H1 (cell line): ENCODE results near the gene PBX3.

Experiments used
- CHD2 ChIP-seq: IDR thresholded peaks from 2 replicates; pipeline ENCODE4 v1.6.1; 2012; ENCODE audit warnings: low read length, improper control_type of control experiment
- CTCF ChIP-seq, 3 experiments: IDR thresholded peaks; 1 replicate in 2 of 3; 2 replicates in 1 of 3; pipeline versions ENCODE4 v1.5.1 to v1.6.1; 2011; ENCODE audit warnings: low read length in 3 of 3, mild to moderate bottlenecking in 3 of 3, inconsistent platforms in 2 of 3, low read depth in 1 of 3, moderate library complexity in 1 of 3; ENCODE audit not compliant: insufficient read depth in 1 of 3; ENCODE audit errors: control extremely low read depth in 1 of 3
- EZH2 ChIP-seq: fragments of 200-600 bp; sonication (generic); IDR thresholded peaks from 2 replicates; pipeline ENCODE4 v1.7.1; 2012; ENCODE audit warnings: low read depth, mild to moderate bottlenecking, moderate library complexity, low read length, inconsistent platforms; ENCODE audit not compliant: severe bottlenecking
- GABPA ChIP-seq: IDR thresholded peaks from 2 replicates; pipeline ENCODE4 v1.6.1; 2011; ENCODE audit warnings: mild to moderate bottlenecking, low read length, moderate library complexity, borderline replicate concordance; ENCODE audit not compliant: insufficient read depth
- HDAC2 ChIP-seq, 2 experiments: fragments of 300-600 bp in 1 of 2; sonication (generic) in 1 of 2; IDR thresholded peaks; 2 replicates each; pipeline ENCODE4 v1.6.1; 2011 to 2012; ENCODE audit warnings: low read depth in 2 of 2, low read length in 2 of 2, mild to moderate bottlenecking in 2 of 2, moderate library complexity in 2 of 2, borderline replicate concordance in 1 of 2, inconsistent platforms in 1 of 2
- JUN ChIP-seq: IDR thresholded peaks from 2 replicates; pipeline ENCODE4 v1.6.1; 2011; ENCODE audit warnings: low read depth, mild to moderate bottlenecking, improper control_type of control experiment, low read length
- POLR2AphosphoS5 ChIP-seq: IDR thresholded peaks from 2 replicates; pipeline ENCODE4 v1.6.1; 2011; ENCODE audit warnings: low read depth, low read length
- RNF2 ChIP-seq: fragments of 200-900, 300-1000 bp; sonication (generic); IDR thresholded peaks from 2 replicates; pipeline ENCODE4 v1.7.1; 2016; ENCODE audit warnings: borderline replicate concordance, low read depth, mild to moderate bottlenecking, antibody characterized with exemption, low read length; ENCODE audit not compliant: poor library complexity, severe bottlenecking; ENCODE audit errors: missing control alignments
- TCF12 ChIP-seq: IDR thresholded peaks from 2 replicates; pipeline ENCODE4 v1.6.1; 2011; ENCODE audit warnings: low read depth, mild to moderate bottlenecking, low read length
- USF2 ChIP-seq: IDR thresholded peaks from 2 replicates; pipeline ENCODE4 v1.6.1; 2011; ENCODE audit warnings: low read length, improper control_type of control experiment
- YY1 ChIP-seq: IDR thresholded peaks from 2 replicates; pipeline ENCODE4 v1.6.1; 2011; ENCODE audit warnings: low read depth, mild to moderate bottlenecking, low read length

GRCh38 chr9:125993466-125993865 is 246.3 kb downstream of the PBX3 start:
- TF ChIP-seq TCF12 = no peak
- TF ChIP-seq GABPA = no peak
- TF ChIP-seq CTCF (IDR thresholded peaks at IDR 0.05; ENCODE audit: control extremely low read depth in 1 of 3, insufficient read depth in 1 of 3, low read depth in 1 of 3, low read length in 3 of 3) = no peak
- no peak for TF ChIP-seq CHD2
- TF ChIP-seq POLR2AphosphoS5 = no peak
- TF ChIP-seq USF2 = no peak
- no peak for TF ChIP-seq YY1
- TF ChIP-seq JUN = no peak
- no peak for TF ChIP-seq HDAC2 (IDR thresholded peaks at IDR 0.05; ENCODE audit: borderline replicate concordance in 1 of 2, low read depth in 2 of 2, low read length in 2 of 2)
- TF ChIP-seq EZH2 = no peak
- no peak for TF ChIP-seq RNF2
